Hematopoietic multipotent progenitor cell treated with erythropoietin and hydrocortisone succinate and interleukin-3 and kit ligand, for 8 days (in vitro differentiated cells): ENCODE results near the gene SCP2.
"Not testable (repeated sequence)": the region's sequence is repeated elsewhere in the genome, so short reads cannot be mapped to it uniquely, and the experiment has no call there.

ENCODE experiments used
- DNase-seq: peaks from one replicate; pipeline ENCODE4 v3.0.0-alpha.2; 2015

SCP2 gene

GRCh38 chr1:52976183-52977035, 49.3 kb downstream of the SCP2 start:
- DNase-seq, result peak; percentile 4

- DNase-seq, result no peak
These were observed 51.0 kb downstream of the SCP2 start for GRCh38 chr1:52978045-52978444.

- not testable (repeated sequence) for DNase-seq
These were observed 65.7 kb downstream of the SCP2 start for GRCh38 chr1:52992733-52993132.

GRCh38 chr1:52994656-52995055, 67.6 kb downstream of the SCP2 start:
- DNase-seq, result no peak

- no peak for DNase-seq
These were observed 69.6 kb downstream of the SCP2 start for GRCh38 chr1:52996653-52997052.

GRCh38 chr1:53001128-53001527, 74.1 kb downstream of the SCP2 start:
- no peak for DNase-seq

- DNase-seq, result not testable (repeated sequence)
These were observed 79.5 kb downstream of the SCP2 start for GRCh38 chr1:53006612-53007011.

GRCh38 chr1:53010247-53010646, 83.2 kb downstream of the SCP2 start:
- not testable (repeated sequence) for DNase-seq

GRCh38 chr1:53011175-53011574, 84.1 kb downstream of the SCP2 start:
- peak; percentile 32 for DNase-seq

- DNase-seq, result peak; percentile 93
These were observed 87.9 kb downstream of the SCP2 start for GRCh38 chr1:53014791-53015507.

GRCh38 chr1:53015508-53015860, 88.4 kb downstream of the SCP2 start:
- no peak for DNase-seq

GRCh38 chr1:53016705-53017104, 89.6 kb downstream of the SCP2 start:
- no peak for DNase-seq

GRCh38 chr1:53020588-53020987, 93.5 kb downstream of the SCP2 start:
- DNase-seq, result peak; percentile 19

GRCh38 chr1:53022179-53022578, 95.1 kb downstream of the SCP2 start:
- no peak for DNase-seq

- peak; percentile 76 for DNase-seq
These were observed 96.5 kb downstream of the SCP2 start for GRCh38 chr1:53023546-53023945.

GRCh38 chr1:53024117-53024516, 97.0 kb downstream of the SCP2 start:
- DNase-seq, result no peak

- no peak for DNase-seq
These were observed 98.1 kb downstream of the SCP2 start for GRCh38 chr1:53025034-53025768.

- DNase-seq, result no peak
These were observed 98.7 kb downstream of the SCP2 start for GRCh38 chr1:53025769-53026112.

- no peak for DNase-seq
These were observed 99.2 kb downstream of the SCP2 start for GRCh38 chr1:53026254-53026653.

- DNase-seq, result no peak
These were observed 104.7 kb downstream of the SCP2 start for GRCh38 chr1:53031732-53032131.

- DNase-seq, result no peak
These were observed 110.1 kb downstream of the SCP2 start for GRCh38 chr1:53037159-53037558.

- no peak for DNase-seq
These were observed 111.5 kb downstream of the SCP2 start for GRCh38 chr1:53038566-53038965.

GRCh38 chr1:53043271-53043670, 116.2 kb downstream of the SCP2 start:
- no peak for DNase-seq

- no peak for DNase-seq
These were observed 117.8 kb downstream of the SCP2 start for GRCh38 chr1:53044926-53045325.
